GM12872 (cell line): ENCODE results near the gene TAGLN2.

Experiments used
- CTCF ChIP-seq: IDR thresholded peaks from 3 replicates; pipeline ENCODE4 v1.5.1; 2011; ENCODE audit warnings: low read depth, mild to moderate bottlenecking, low read length, moderate library complexity; ENCODE audit not compliant: insufficient read depth

Gene TAGLN2

GRCh38 chr1:159943278-159943640, 18.0 kb upstream of the TAGLN2 start:
- no peak for TF ChIP-seq CTCF

GRCh38 chr1:159942632-159943277, 17.4 kb upstream of the TAGLN2 start:
- no peak for TF ChIP-seq CTCF

GRCh38 chr1:159941591-159942560, 16.6 kb upstream of the TAGLN2 start:
- no peak for TF ChIP-seq CTCF

- no peak for TF ChIP-seq CTCF
Observed at GRCh38 chr1:159941141-159941540, 15.8 kb upstream of the TAGLN2 start.

- TF ChIP-seq CTCF, result no peak
Observed at GRCh38 chr1:159940006-159940620, 14.8 kb upstream of the TAGLN2 start.

- no peak for TF ChIP-seq CTCF
Observed at GRCh38 chr1:159939678-159940002, 14.3 kb upstream of the TAGLN2 start.

- TF ChIP-seq CTCF, result no peak
Observed at GRCh38 chr1:159938905-159939677, 13.8 kb upstream of the TAGLN2 start.
